Heart right ventricle (tissue), 16 donors: ENCODE data around the gene PFKFB1. TPM values are rescaled to one million over a fixed set of nuclear protein-coding genes. Genes with fewer than 3 reads are reported as not detected.

Experiments used
- ATAC-seq, 8 donors: fragments of 200-7000 bp; cut with Tn5 transposase; one replicate each; pipeline ENCODE4 v1.9.1; 2020; ENCODE audit warnings: mild to moderate bottlenecking in 8 of 8, moderate library complexity in 8 of 8, moderate number of reproducible peaks in 1 of 8
- DNase-seq, 2 donors: peaks; one replicate each; pipeline ENCODE4 v3.0.0-alpha.2; 2020
- H3K27ac ChIP-seq, 10 donors: fragments of 200-600 bp; sonication (generic) in 2 of 10; one replicate each; pipeline versions ENCODE4 v1.5.0 to v1.8.0; 2020 to 2022; ENCODE audit warnings: mild to moderate bottlenecking in 3 of 10
- H3K27me3 ChIP-seq, 7 donors: fragments of 200-600 bp; one replicate each; pipeline ENCODE4 v1.8.0; 2021 to 2022; ENCODE audit warnings: mild to moderate bottlenecking in 2 of 7
- H3K36me3 ChIP-seq, 9 donors: fragments of 200-600 bp; sonication (generic) in 1 of 9; one replicate each; pipeline versions ENCODE4 v1.5.0 to v1.8.0; 2020 to 2022; ENCODE audit warnings: mild to moderate bottlenecking in 2 of 9
- H3K4me1 ChIP-seq, 9 donors: fragments of 200-600 bp; sonication (generic) in 1 of 9; one replicate each; pipeline versions ENCODE4 v1.5.0 to v1.8.0; 2020 to 2022; ENCODE audit warnings: mild to moderate bottlenecking in 4 of 9
- H3K4me3 ChIP-seq, 10 donors: fragments of 200-600 bp; sonication (generic) in 2 of 10; one replicate each; pipeline versions ENCODE4 v1.5.0 to v1.8.0; 2020 to 2022; ENCODE audit warnings: mild to moderate bottlenecking in 7 of 10, moderate library complexity in 2 of 10
- H3K9me3 ChIP-seq, 11 donors: fragments of 200-600 bp in 10 of 11; sonication (generic) in 2 of 11; one replicate each; pipeline versions ENCODE4 v1.5.0 to v1.8.0; 2013 to 2022; ENCODE audit warnings: mild to moderate bottlenecking in 2 of 11, control low read depth in 1 of 11, moderate library complexity in 1 of 11
- CTCF ChIP-seq, 9 donors: fragments of 200-600 bp; sonication (generic) in 2 of 9; IDR thresholded peaks; one replicate each; pipeline versions ENCODE4 v1.5.0 to v1.8.0; 2021 to 2022; ENCODE audit warnings: antibody characterized with exemption in 9 of 9, mild to moderate bottlenecking in 5 of 9, moderate library complexity in 1 of 9
- WGBS, 2 donors: extraction: QIAGEN DNeasy Blood & Tissue Kit; methylation state at CpG; one replicate each; pipeline ENCODE4 v1.1.7; 2013; ENCODE audit warnings: inconsistent platforms in 1 of 2; 5-methylcytosine and 5-hydroxymethylcytosine counted together
- intact Hi-C, 10 donors: fragments of 100-400 bp; cut with DNase I; formaldehyde crosslinking; loops; one replicate each; pipeline versions ENCODE4 v1.11.1 to v1.14.2; 2022
- long read RNA-seq, 3 donors: library from polyadenylated mRNA; unstranded; transcript quantifications; one replicate each; pipeline ENCODE4 v2.0.0, GENCODE V29; 2020 to 2021
- polyA plus RNA-seq, 2 donors: library from polyadenylated mRNA; stranded (reverse); fragments of 200-250 nt; gene quantifications; one replicate each; pipeline ENCODE4 v1.2.3, GENCODE V29; 2013
- total RNA-seq, 10 donors: library from RNA; stranded (reverse); fragmentation: NEBNext Ultra II Directional in 3 of 10; extraction: Animal tissue kit (Norgen Biotek cat#: 25700) in 3 of 10; gene quantifications; one replicate each; pipeline versions ENCODE4 v1.2.1 to v1.2.4, GENCODE V29; 2021 to 2023
- donor health status: Arrhythmogenic right ventricular cardiomyopathy.
- donor health status: ischemic (EF 13 %, LVEDD 7.1; RV severe dilation, severe dysfunction).
- donor health status: healthy with polysubstance abuse.
- donor health status: DM: no; HTN: yes; CAD: no.
- donor health status: DM: no; HTN: no; CAD: no.
- donor health status: ischemic (EF 25% LVEDD 6.9; RV normal size, moderate dysfunction).
- donor health status: ischemic (EF 25% LVEDD 5.7; RV mildly dilated, moderate dysfunction).
- donor health status: healthy.
- donor health status: DM: yes; HTN: yes; CAD: no.
- donor health status: Ischemic cardiomyopathy.
- donor health status: ischemic (EF 35%, LVEDD 5.7; RV mildly dilated, moderate dysfunction).
- donor health status: nonischemic (EF 11% LVEDD 7.7; RV severe dilation, severe dysfunction).
- donor health status: DM: yes; HTN: yes; CAD: no.
- donor health status: PGD.
- donor health status: ischemic (EF 29% LVEDD 5.4; RV normal size, mild dysfunction).
- donor health status: nonischemic (EF 23%, LVEDD 6.1; RV moderate dilation, normal function).

The PFKFB1 gene
- total RNA-seq (under 1 TPM in 5 of 10 donors, not detected in 5; 0.12 to 0.59 (median 0.24) TPM), polyA plus RNA-seq (under 1 TPM in 1 of 2 donors, not detected in 1; 0.13 TPM)
- long read RNA-seq, donor 1 = 0 reads
- long read RNA-seq, donor 2 = 0 reads
- long read RNA-seq, donor 3 = 0 reads

GRCh38 chrX:54994099-54994498 lies at the start of gene PFKFB1:
TSS of gene PFKFB1 (minus strand) at chrX:54994188. CDS start at chrX:54994007, 181 bp downstream.
- DNase-seq (no peak), ATAC-seq (no peak)
- no peak for TF ChIP-seq CTCF (IDR thresholded peaks at IDR 0.05)
- Histone ChIP-seq H3K36me3 (no peaks in the 10 kb centered on the region), H3K27ac (no peak within 1 kb of the TSS), H3K4me3 (no peak within 1 kb of the TSS), H3K4me1 (peaks cover 0 to 2% (median 0%) of the 10 kb centered on the region in 9 donors), H3K27me3 (peaks cover 0 to 25% (median 0%) of the 10 kb centered on the region in 7 donors), H3K9me3 (no peaks in the 10 kb centered on the region)
- intact Hi-C loops = no loop called here
- WGBS, 2 donors = 96 to 100% methylated on average over 2 of the region's 2 CpGs

- H3K36me3 ChIP-seq = no peaks in the 10 kb centered on the region
- no peak overlapping the region for H3K4me3 ChIP-seq
- DNase-seq (no peak), ATAC-seq (no peak)
- TF ChIP-seq CTCF (IDR thresholded peaks at IDR 0.05) = no peak
- H3K27ac ChIP-seq = no peak overlapping the region
- 97 to 98% methylated on average over 6 of the region's 6 CpGs for WGBS, 2 donors
- no peaks in the 10 kb centered on the region for H3K4me1 ChIP-seq
- H3K27me3 ChIP-seq = peaks cover 0 to 4% (median 0%) of the 10 kb centered on the region in 7 donors
- H3K9me3 ChIP-seq = peaks cover 0 to 3% (median 0%) of the 10 kb centered on the region in 11 donors
- intact Hi-C loops = loop anchor here in 1 of 10 donors (10.0 kb wide), 1 partner anchor 347 kb away; no protein-coding TSS in a partner anchor
Observed at GRCh38 chrX:55041514-55041913, 47.5 kb upstream of the PFKFB1 start.

GRCh38 chrX:55039471-55039870 lies 45.5 kb upstream of the PFKFB1 start:
- intact Hi-C loops = no loop called here
- ATAC-seq = no peak

GRCh38 chrX:55033429-55033828 lies 39.4 kb upstream of the PFKFB1 start:
- no peak for DNase-seq
- Histone ChIP-seq H3K27ac (no peak overlapping the region), H3K27me3 (peaks cover 0 to 21% (median 0%) of the 10 kb centered on the region in 7 donors), H3K9me3 (no peaks in the 10 kb centered on the region), H3K36me3 (no peaks in the 10 kb centered on the region), H3K4me1 (no peaks in the 10 kb centered on the region), H3K4me3 (no peak overlapping the region)
- 48 to 54% methylated on average over 2 of the region's 2 CpGs for WGBS, 2 donors
- intact Hi-C loops = no loop called here
- no peak for TF ChIP-seq CTCF (IDR thresholded peaks at IDR 0.05)
- ATAC-seq = no peak

More at GRCh38 chrX:55039471-55039870, 45.5 kb upstream of the PFKFB1 start:
- Histone ChIP-seq H3K4me1 (no peaks in the 10 kb centered on the region), H3K27ac (no peak overlapping the region), H3K9me3 (peaks cover 0 to 3% (median 0%) of the 10 kb centered on the region in 11 donors), H3K4me3 (no peak overlapping the region), H3K36me3 (no peaks in the 10 kb centered on the region), H3K27me3 (peaks cover 0 to 4% (median 0%) of the 10 kb centered on the region in 7 donors)
- 70 to 74% methylated on average over 3 of the region's 3 CpGs for WGBS, 2 donors
- TF ChIP-seq CTCF (IDR thresholded peaks at IDR 0.05) = no peak
- no peak for DNase-seq
